Endothelial cell of umbilical vein (primary cell): ENCODE results near the gene MGAT5. TPM values are rescaled to one million over a fixed set of nuclear protein-coding genes. Genes with fewer than 3 reads are reported as not detected.

Experiments used
- BruUV-seq: library from RNA; stranded (reverse); fragments of 400-500 nt; replicated peaks from 2 replicates; lab custom pipeline; 2021; lab: Mats Ljungman, UMichigan
- CTCF ChIA-PET: fragments of 300-600, 350-600 bp; sonication (Branson Sonifier 250); formaldehyde crosslinking; loops from one replicate; lab custom pipeline; 2021; ENCODE audit warnings: antibody characterized with exemption, inconsistent platforms; lab: Charles Lee
- POLR2A ChIA-PET: fragments of 300-600, 350-600 bp; sonication (Branson Sonifier 250); formaldehyde crosslinking; loops from one replicate; lab custom pipeline; 2021; ENCODE audit warnings: antibody characterized with exemption, inconsistent platforms; lab: Charles Lee
- DNase-seq: peaks from one replicate; pipeline ENCODE4 v3.0.0-alpha.2; 2011; ENCODE audit warnings: low read depth, low spot score
- FAIRE-seq: peaks from 2 replicates; lab custom pipeline; 2011; peaks lifted over from hg19 to GRCh38; lab: Jason Lieb, UNC
- H2AFZ ChIP-seq: 2 replicates; pipeline ENCODE4 v1.6.0; 2012; ENCODE audit warnings: low read depth, low read length, control low read depth, inconsistent platforms
- H3K27ac ChIP-seq: 2 replicates; pipeline ENCODE4 v1.5.1; 2011; ENCODE audit warnings: low read depth, mild to moderate bottlenecking, control low read depth, low read length, moderate library complexity; ENCODE audit not compliant: insufficient read depth
- H3K27me3 ChIP-seq, 2 experiments: 2 replicates each; pipeline versions ENCODE4 v1.6.0 to v1.6.1; 2011; ENCODE audit warnings: low read length in 2 of 2, mixed read lengths in 1 of 2; ENCODE audit not compliant: control insufficient read depth in 2 of 2, insufficient read depth in 2 of 2
- H3K36me3 ChIP-seq, 2 experiments: 2 replicates in 1 of 2; 3 replicates in 1 of 2; pipeline ENCODE4 v1.5.1; 2011; ENCODE audit warnings: low read length in 2 of 2, mild to moderate bottlenecking in 1 of 2, moderate library complexity in 1 of 2; ENCODE audit not compliant: control insufficient read depth in 2 of 2, insufficient read depth in 2 of 2; ENCODE audit errors: extremely low read depth in 1 of 2
- H3K4me1 ChIP-seq: 3 replicates; pipeline ENCODE4 v1.5.1; 2011; ENCODE audit warnings: mild to moderate bottlenecking, low read length; ENCODE audit not compliant: control insufficient read depth, insufficient read depth; ENCODE audit errors: extremely low read depth
- H3K4me2 ChIP-seq: 2 replicates; pipeline ENCODE4 v1.6.1; 2011; ENCODE audit warnings: low read length, control low read depth, mixed read lengths; ENCODE audit not compliant: insufficient read depth
- H3K4me3 ChIP-seq, 3 experiments: fragments of 200-600 bp in 1 of 3; sonication (generic), shearing (Covaris generic) in 1 of 3; replicated peaks in 1 of 3; 2 replicates each; pipeline ENCODE4 v1.5.1; 2011 to 2016; ENCODE audit warnings: control low read depth in 3 of 3, low read length in 3 of 3, mild to moderate bottlenecking in 2 of 3, inconsistent platforms in 1 of 3, low read depth in 1 of 3, moderate library complexity in 1 of 3; ENCODE audit not compliant: insufficient read depth in 1 of 3
- H3K79me2 ChIP-seq: 2 replicates; pipeline ENCODE4 v1.6.0; 2012; ENCODE audit warnings: low read length, inconsistent platforms; ENCODE audit not compliant: control insufficient read depth, insufficient read depth
- H3K9ac ChIP-seq: replicated peaks from 2 replicates; pipeline ENCODE3; 2011; ENCODE audit warnings: low read length, control low read depth; ENCODE audit not compliant: insufficient read depth; ENCODE audit errors: extremely low read depth
- H3K9me1 ChIP-seq: replicated peaks from 3 replicates; pipeline ENCODE4 v1.6.0; 2011; ENCODE audit warnings: mild to moderate bottlenecking, low read length; ENCODE audit not compliant: control insufficient read depth, insufficient read depth; ENCODE audit errors: extremely low read depth
- H3K9me3 ChIP-seq: replicated peaks from 2 replicates; pipeline ENCODE4 v1.5.1; 2012; ENCODE audit warnings: low read length, inconsistent platforms; ENCODE audit not compliant: control insufficient read depth, insufficient read depth
- H4K20me1 ChIP-seq: replicated peaks from 2 replicates; pipeline ENCODE3; 2011; ENCODE audit warnings: mild to moderate bottlenecking, low read length; ENCODE audit not compliant: control insufficient read depth, insufficient read depth; ENCODE audit errors: extremely low read depth
- CTCF ChIP-seq, 2 donors: IDR thresholded peaks; 1 replicate in 1 of 2; 2 replicates in 1 of 2; pipeline ENCODE4 v1.5.1; 2011; ENCODE audit warnings: low read length in 2 of 2, mild to moderate bottlenecking in 2 of 2, moderate library complexity in 2 of 2, control low read depth in 1 of 2, inconsistent platforms in 1 of 2, low read depth in 1 of 2; ENCODE audit not compliant: insufficient read depth in 1 of 2; ENCODE audit errors: extremely low read depth in 1 of 2
- EZH2 ChIP-seq: IDR thresholded peaks from 2 replicates; pipeline ENCODE4 v1.6.1; 2012; ENCODE audit warnings: borderline replicate concordance, low read depth, mild to moderate bottlenecking, moderate library complexity, low read length, inconsistent platforms; ENCODE audit not compliant: severe bottlenecking
- FOS ChIP-seq: IDR thresholded peaks from 2 replicates; pipeline ENCODE4 v1.6.1; 2011; ENCODE audit warnings: mild to moderate bottlenecking, low read length, moderate library complexity, borderline replicate concordance; ENCODE audit not compliant: insufficient read depth
- GATA2 ChIP-seq: IDR thresholded peaks from 2 replicates; pipeline ENCODE4 v1.7.0; 2011; ENCODE audit warnings: low read depth, mild to moderate bottlenecking, moderate library complexity, mixed read lengths, low read length; ENCODE audit not compliant: insufficient read length, insufficient read depth
- JUN ChIP-seq: IDR thresholded peaks from 2 replicates; pipeline ENCODE4 v1.6.1; 2011; ENCODE audit warnings: borderline replicate concordance, low read depth; ENCODE audit not compliant: insufficient read length, insufficient read depth
- MAX ChIP-seq: IDR thresholded peaks from 2 replicates; pipeline ENCODE4 v1.6.1; 2011; ENCODE audit not compliant: insufficient read depth, insufficient read length
- MYC ChIP-seq: IDR thresholded peaks from one replicate; pipeline ENCODE4 v1.6.1; 2011; ENCODE audit warnings: mild to moderate bottlenecking, low read depth, low read length
- POLR2A ChIP-seq: IDR thresholded peaks from 2 replicates; pipeline ENCODE4 v1.6.1; 2012; ENCODE audit warnings: low read depth, mild to moderate bottlenecking, control low read depth, low read length
- POLR2AphosphoS5 ChIP-seq: IDR thresholded peaks from 2 replicates; pipeline ENCODE4 v1.6.1; 2012; ENCODE audit warnings: low read depth, mild to moderate bottlenecking, control low read depth, low read length, moderate library complexity; ENCODE audit not compliant: insufficient read depth
- dilution Hi-C: fragments of 300-500 bp; cut with MboI; formaldehyde crosslinking; loops from one replicate; pipeline ENCODE4 v1.15.0; 2019; ENCODE audit warnings: low sequenced_read_pairs; ENCODE audit not compliant: extremely low pct_ligation_motif_present
- intact Hi-C: fragments of 100-400 bp; cut with micrococcal nuclease; formaldehyde crosslinking; loops from one replicate; pipeline ENCODE4 v1.10.0; 2022
- polyA plus RNA-seq, 4 experiments: library from polyadenylated mRNA; depleted of rRNA in 3 of 4; stranded (reverse) in 3 of 4; unstranded in 1 of 4; fragments of >200 nt; gene quantifications; 2 replicates each; pipeline versions ENCODE4 v1.2.1 to v1.2.3, GENCODE V29; 2011 to 2012; ENCODE audit warnings: missing spikeins in 1 of 4
- total RNA-seq: library from RNA; stranded (reverse); gene quantifications from 2 replicates; pipeline ENCODE4 v1.2.3, GENCODE V29; 2021

The MGAT5 gene
- total and polyA plus RNA-seq, 2 donors (not counting 3 experiments of a cell fraction or from before 2014, with no cell fraction given): 17.7 to 84.1 TPM

GRCh38 chr2:134304394-134305108, 50.7 kb downstream of the MGAT5 start:
- Histone ChIP-seq H3K4me1 (peaks cover 76% of the 10 kb centered on the region), H3K4me3 (no peak overlapping the region), H3K79me2 (peaks cover 18% of the 10 kb centered on the region), H2AFZ (no peak overlapping the region), H3K9me3 (peaks cover 3% of the 10 kb centered on the region), H3K36me3 (no peaks in the 10 kb centered on the region), H3K9me1 (no peaks in the 10 kb centered on the region), H4K20me1 (no peaks in the 10 kb centered on the region), H3K4me2 (no peak overlapping the region), H3K27ac (no peak overlapping the region), H3K27me3 (no peaks in the 10 kb centered on the region), H3K9ac (no peak overlapping the region)
- ChIA-PET POLR2A (no interaction called here), CTCF (interaction anchor here (1.1 to 2.0 kb wide), 2 partner anchors 43 to 59 kb away, joined by 3 to 8 read pairs; no protein-coding TSS in a partner anchor)
- TF ChIP-seq POLR2AphosphoS5 (no peak), MYC (no peak), JUN (no peak)
- BruUV-seq: no TSS peak
- FAIRE-seq (no peak), DNase-seq (no peak)
- dilution Hi-C loops: no loop called here
- intact Hi-C loops: loop anchor here (5.0 kb wide), 2 partner anchors 127 to 167 kb away; no protein-coding TSS in a partner anchor

GRCh38 chr2:134305109-134305491, 51.2 kb downstream of the MGAT5 start:
- intact Hi-C loops (loop anchor here (5.0 kb wide), 1 partner anchor 168 kb away; no protein-coding TSS in a partner anchor), dilution Hi-C loops (no loop called here)
- Histone ChIP-seq H3K27ac (no peak overlapping the region), H3K27me3 (no peaks in the 10 kb centered on the region), H3K79me2 (peaks cover 20% of the 10 kb centered on the region), H3K9me1 (no peaks in the 10 kb centered on the region), H3K4me2 (no peak overlapping the region), H3K9ac (no peak overlapping the region), H3K9me3 (peaks cover 3% of the 10 kb centered on the region), H2AFZ (no peak overlapping the region), H3K4me3 (no peak overlapping the region), H3K4me1 (peaks cover 78% of the 10 kb centered on the region), H4K20me1 (no peaks in the 10 kb centered on the region), H3K36me3 (no peaks in the 10 kb centered on the region)
- POLR2A ChIA-PET: no interaction called here
- no peak for DNase-seq
- no TSS peak for BruUV-seq
- CTCF ChIA-PET: interaction anchor here (1.1 to 2.0 kb wide), 3 partner anchors 43 to 107 kb away, joined by 3 to 8 read pairs (median 3); no protein-coding TSS in a partner anchor
- TF ChIP-seq FOS (no peak), MAX (no peak), GATA2 (no peak), POLR2AphosphoS5 (no peak), EZH2 (no peak), CTCF (IDR thresholded peaks at IDR 0.05; ENCODE audit: extremely low read depth in 1 of 2, insufficient read depth in 1 of 2, low read depth in 1 of 2, low read length in 2 of 2) (no peak), POLR2A (no peak), JUN (no peak), MYC (no peak)
- no peak for FAIRE-seq
